GM12878 (cell line): ENCODE data around the gene LAMP5. TPM values are rescaled to one million over a fixed set of nuclear protein-coding genes. Genes with fewer than 3 reads are reported as not detected.

Experiments used
- ATAC-seq: fragments of 200-7000 bp; cut with Tn5 transposase; 3 replicates; pipeline ENCODE4 v1.9.1; 2020; ENCODE audit warnings: mild to moderate bottlenecking, moderate library complexity
- BruUV-seq: library from RNA; stranded (reverse); fragments of 400-500 nt; replicated peaks from 2 replicates; lab custom pipeline; 2021; lab: Mats Ljungman, UMichigan
- CTCF ChIA-PET: fragments of 300-600 bp; sonication (Branson Sonifier 250); formaldehyde crosslinking; extraction: SDS; loops from one replicate; lab custom pipeline; 2021; ENCODE audit warnings: inconsistent platforms; lab: Yijun Ruan, JAX
- POLR2A ChIA-PET: fragments of 350-600 bp; formaldehyde crosslinking; extraction: SDS; loops from one replicate; lab custom pipeline; 2021; ENCODE audit warnings: inconsistent platforms; lab: Charles Lee
- RAD21 ChIA-PET: fragments of 300-600 bp; sonication (Branson Sonifier 250); formaldehyde crosslinking; loops from one replicate; lab custom pipeline; 2023; ENCODE audit warnings: antibody characterized with exemption; ENCODE audit not compliant: unreplicated experiment; lab: Charles Lee
- SMC1A ChIA-PET: fragments of 300-600 bp; sonication (Branson Sonifier 250); formaldehyde crosslinking; loops from one replicate; lab custom pipeline; 2023; ENCODE audit not compliant: unreplicated experiment, uncharacterized antibody; lab: Charles Lee
- DNase-seq: peaks from one replicate; pipeline ENCODE4 v3.0.0-alpha.2; 2011; ENCODE audit warnings: low read depth, low spot score
- FAIRE-seq: peaks from 3 replicates; lab custom pipeline; 2011; peaks lifted over from hg19 to GRCh38; lab: Jason Lieb, UNC
- H2AFZ ChIP-seq: 2 replicates; pipeline ENCODE4 v1.6.0; 2011; ENCODE audit warnings: low read depth, low read length, control low read depth; ENCODE audit not compliant: control insufficient read depth
- H3K27ac ChIP-seq: 2 replicates; pipeline ENCODE4 v1.5.1; 2011; ENCODE audit warnings: control low read depth; ENCODE audit not compliant: control insufficient read depth, insufficient read depth
- H3K27me3 ChIP-seq, 2 experiments: replicated peaks in 1 of 2; 2 replicates each; pipeline versions ENCODE4 v1.6.0 to v1.6.1; 2011; ENCODE audit warnings: low read length in 1 of 2; ENCODE audit not compliant: control insufficient read depth in 2 of 2, insufficient read depth in 2 of 2
- H3K36me3 ChIP-seq, 2 experiments: 2 replicates each; pipeline ENCODE4 v1.5.1; 2011; ENCODE audit warnings: low read length in 1 of 2; ENCODE audit not compliant: control insufficient read depth in 2 of 2, insufficient read depth in 2 of 2
- H3K4me1 ChIP-seq: 2 replicates; pipeline ENCODE4 v1.6.1; 2011; ENCODE audit warnings: mild to moderate bottlenecking, low read length, moderate library complexity, mixed read lengths; ENCODE audit not compliant: control insufficient read depth, insufficient read depth
- H3K4me2 ChIP-seq: 2 replicates; pipeline ENCODE4 v1.6.0; 2011; ENCODE audit warnings: control low read depth; ENCODE audit not compliant: control insufficient read depth, insufficient read depth
- H3K4me3 ChIP-seq: fragments of 200-600 bp; sonication (generic); 2 replicates; pipeline ENCODE4 v1.5.1; 2016
- H3K79me2 ChIP-seq: 2 replicates; pipeline ENCODE4 v1.6.0; 2011; ENCODE audit warnings: low read length; ENCODE audit not compliant: control insufficient read depth, insufficient read depth
- H3K9ac ChIP-seq: 2 replicates; pipeline ENCODE4 v1.8.0; 2011; ENCODE audit warnings: low read length, control low read depth, mixed read lengths; ENCODE audit not compliant: control insufficient read depth, insufficient read depth
- H3K9me3 ChIP-seq: replicated peaks from 3 replicates; pipeline ENCODE4 v1.5.1; 2011; ENCODE audit warnings: mild to moderate bottlenecking, low read length; ENCODE audit not compliant: control insufficient read depth, insufficient read depth
- H4K20me1 ChIP-seq: 2 replicates; pipeline ENCODE4 v1.6.0; 2011; ENCODE audit not compliant: control insufficient read depth, insufficient read depth
- BCL3 ChIP-seq: IDR thresholded peaks from 2 replicates; pipeline ENCODE4 v1.6.1; 2011; ENCODE audit warnings: borderline replicate concordance, low read depth, mild to moderate bottlenecking, moderate library complexity, low read length; ENCODE audit not compliant: insufficient read depth, poor library complexity, severe bottlenecking
- BCLAF1 ChIP-seq: fragments of 450-650 bp; IDR thresholded peaks from 2 replicates; pipeline ENCODE4 v1.6.1; 2017; ENCODE audit warnings: antibody characterized with exemption, mild to moderate bottlenecking, moderate library complexity
- E2F8 ChIP-seq: fragments of 450-650 bp; IDR thresholded peaks from 2 replicates; pipeline ENCODE4 v1.6.1; 2018; ENCODE audit warnings: mild to moderate bottlenecking, low read depth, moderate library complexity; ENCODE audit not compliant: partially characterized antibody
- FOXM1 ChIP-seq: IDR thresholded peaks from 2 replicates; pipeline ENCODE4 v1.6.1; 2012; ENCODE audit warnings: low read depth, mild to moderate bottlenecking, inconsistent platforms, low read length, moderate library complexity
- HCFC1 ChIP-seq: fragments of 150-350 bp; IDR thresholded peaks from 2 replicates; pipeline ENCODE4 v1.6.1; 2014; ENCODE audit warnings: low read length
- KAT2A ChIP-seq: conservative IDR thresholded peaks from 2 replicates; pipeline ENCODE4 v1.6.1; 2011; ENCODE audit warnings: low read depth, low read length; ENCODE audit not compliant: control insufficient read depth
- KLF5 ChIP-seq: fragments of 450-650 bp; IDR thresholded peaks from 2 replicates; pipeline ENCODE4 v1.6.1; 2014; ENCODE audit warnings: mild to moderate bottlenecking; ENCODE audit not compliant: partially characterized antibody
- MTA2 ChIP-seq: fragments of 450-650 bp; IDR thresholded peaks from 2 replicates; pipeline ENCODE4 v1.6.1; 2016; ENCODE audit warnings: low read depth, mild to moderate bottlenecking, moderate library complexity
- NR2C2 ChIP-seq: IDR thresholded peaks from 2 replicates; pipeline ENCODE4 v1.6.1; 2011; ENCODE audit warnings: borderline replicate concordance, low read depth; ENCODE audit not compliant: control insufficient read depth, insufficient read length
- PAX8 ChIP-seq: fragments of 450-650 bp; IDR thresholded peaks from 2 replicates; pipeline ENCODE4 v1.6.1; 2017; ENCODE audit warnings: mild to moderate bottlenecking, moderate library complexity
- PKNOX1 ChIP-seq: fragments of 450-650 bp; IDR thresholded peaks from 2 replicates; pipeline ENCODE4 v1.6.1; 2016; ENCODE audit warnings: mild to moderate bottlenecking
- POLR2A ChIP-seq: IDR thresholded peaks from 2 replicates; pipeline ENCODE4 v1.6.1; 2011; ENCODE audit warnings: low read depth, mild to moderate bottlenecking, low read length
- RCOR1 ChIP-seq: conservative IDR thresholded peaks from 2 replicates; pipeline ENCODE4 v1.6.1; 2012; ENCODE audit warnings: low read depth, low read length, improper control_type of control experiment
- RFX5 ChIP-seq: IDR thresholded peaks from 2 replicates; pipeline ENCODE4 v1.6.1; 2011; ENCODE audit warnings: low read depth, low read length, improper control_type of control experiment
- SMARCA5 ChIP-seq: fragments of 450-650 bp; IDR thresholded peaks from 2 replicates; pipeline ENCODE4 v1.6.1; 2017; ENCODE audit warnings: mild to moderate bottlenecking
- TARDBP ChIP-seq: IDR thresholded peaks from 2 replicates; pipeline ENCODE4 v1.6.1; 2016; ENCODE audit warnings: borderline replicate concordance
- WGBS: methylation state at CpG from one replicate; pipeline ENCODE4 v1.1.6; 2016; ENCODE audit warnings: low lambda C conversion rate; ENCODE audit not compliant: insufficient replicate concordance, insufficient coverage; ENCODE audit errors: missing lambda C conversion rate; 5-methylcytosine and 5-hydroxymethylcytosine counted together
- in situ Hi-C: fragments of 300-500 bp; cut with MboI; formaldehyde crosslinking; loops from 9 replicates; pipeline ENCODE4 v1.14.3; 2018; ENCODE audit warnings: mixed read lengths
- intact Hi-C: fragments of 100-400 bp; cut with micrococcal nuclease; formaldehyde crosslinking; loops from one replicate; pipeline ENCODE4 v1.14.2; 2022; ENCODE audit not compliant: unreplicated experiment
- polyA plus RNA-seq, 11 experiments: library from polyadenylated mRNA; depleted of rRNA in 4 of 11; unstranded in 6 of 11; stranded (reverse) in 5 of 11; fragments of >200 nt; fragmentation: Nextera tagmentation in 4 of 11; fragmentation: Illumina TruSeq in 1 of 11; extraction: Ambion mirVana in 4 of 11; extraction: Trizol in 1 of 11; gene quantifications; 1 replicate in 1 of 11; 2 replicates in 10 of 11; pipeline versions ENCODE4 v1.2.1 to v1.2.3, GENCODE V29; 2011 to 2016; ENCODE audit warnings: inconsistent platforms in 2 of 11, missing spikeins in 2 of 11, low read depth in 1 of 11
- total RNA-seq, 4 experiments: library from RNA; depleted of rRNA in 3 of 4; stranded (reverse); fragments of >200 nt in 3 of 4; fragmentation: Illumina TruSeq in 1 of 4; extraction: Trizol in 1 of 4; gene quantifications; 2 replicates each; pipeline versions ENCODE4 v1.2.1 to v1.2.3, GENCODE V29; 2013 to 2021

Gene LAMP5
- total and polyA plus RNA-seq, 10 of the 15 experiments (the other 5 are each of a cell fraction or from before 2014, with no cell fraction given) = 0.10 to 0.56 (median 0.49) TPM; not detected in 1

GRCh38 chr20:9523636-9524035 lies 9.2 kb downstream of the LAMP5 start:
- no peaks in the 10 kb centered on the region for H4K20me1 ChIP-seq
- FAIRE-seq = no peak
- no peak overlapping the region for H3K9ac ChIP-seq
- ChIA-PET CTCF (no interaction called here), POLR2A (no interaction called here), SMC1A (no interaction called here), RAD21 (no interaction called here)
- no peaks in the 10 kb centered on the region; a peak in 1 of 4 replicates for H3K27me3 ChIP-seq
- WGBS = 55% methylated on average over 3 of the region's 3 CpGs
- H2AFZ ChIP-seq = no peak overlapping the region
- H3K4me3 ChIP-seq = no peak overlapping the region
- no peak overlapping the region for H3K4me2 ChIP-seq
- no TSS peak for BruUV-seq
- intact Hi-C loops (no loop called here), in situ Hi-C loops (no loop called here)
- no peak for DNase-seq
- no peaks in the 10 kb centered on the region for H3K36me3 ChIP-seq
- no peaks in the 10 kb centered on the region for H3K9me3 ChIP-seq
- peaks cover 1% of the 10 kb centered on the region; the same call in 1 of the 2 replicates for H3K79me2 ChIP-seq
- ATAC-seq = no peak
- H3K27ac ChIP-seq = no peak overlapping the region
- H3K4me1 ChIP-seq = no peaks in the 10 kb centered on the region
- TF ChIP-seq PAX8 (no peak), RCOR1 (no peak), SMARCA5 (no peak), RFX5 (no peak), PKNOX1 (no peak), KAT2A (no peak), E2F8 (no peak), NR2C2 (no peak), BCLAF1 (no peak), BCL3 (no peak), HCFC1 (no peak), KLF5 (no peak), POLR2A (no peak), FOXM1 (no peak), TARDBP (no peak), MTA2 (no peak)
